Activated CD4-positive, CD25-positive, alpha-beta regulatory T cell treated with anti-CD3 and anti-CD28 coated beads, Interleukin-2, amount 50 U/mL, for 24 hours (primary cell): Measurements from ENCODE around the gene CAMKK1.
A peak's percentile ranks its signal among the peaks of the same experiment; 100 is the strongest.
"Not testable (repeated sequence)": the region's sequence is repeated elsewhere in the genome, so short reads cannot be mapped to it uniquely, and the experiment has no call there.

Source experiments
- ATAC-seq, 2 donors: fragments of 150-1000 bp; cut with Tn5 transposase; one replicate each; pipeline ENCODE4 v1.10.0; 2021; ENCODE audit warnings: mild to moderate bottlenecking in 1 of 2, moderate library complexity in 1 of 2

Gene CAMKK1

GRCh38 chr17:3875317-3875716 is 17.5 kb downstream of the CAMKK1 start:
- no peak for ATAC-seq

- ATAC-seq: no peak
These were observed 19.0 kb downstream of the CAMKK1 start for GRCh38 chr17:3873862-3874261.

- ATAC-seq: no peak
These were observed 22.0 kb downstream of the CAMKK1 start for GRCh38 chr17:3870871-3871306.

- ATAC-seq: no peak
These were observed 25.2 kb downstream of the CAMKK1 start for GRCh38 chr17:3867606-3868005.

GRCh38 chr17:3867106-3867505 is 25.7 kb downstream of the CAMKK1 start:
- no peak for ATAC-seq

- no peak for ATAC-seq
These were observed 26.6 kb downstream of the CAMKK1 start for GRCh38 chr17:3866276-3866675.

GRCh38 chr17:3865176-3865575 is 27.7 kb downstream of the CAMKK1 start:
- no peak for ATAC-seq

GRCh38 chr17:3864534-3864933 is 28.3 kb downstream of the CAMKK1 start:
- ATAC-seq: no peak

- ATAC-seq: no peak
These were observed 30.8 kb downstream of the CAMKK1 start for GRCh38 chr17:3861761-3862681.

GRCh38 chr17:3860939-3861700 is 31.7 kb downstream of the CAMKK1 start:
- ATAC-seq: no peak

- ATAC-seq: no peak
These were observed 32.9 kb downstream of the CAMKK1 start for GRCh38 chr17:3859940-3860339.

- no peak for ATAC-seq
These were observed 35.4 kb downstream of the CAMKK1 start for GRCh38 chr17:3857261-3858105.

GRCh38 chr17:3854204-3854603 is 38.6 kb downstream of the CAMKK1 start:
- ATAC-seq: not testable (repeated sequence)

GRCh38 chr17:3852561-3852960 is 40.3 kb downstream of the CAMKK1 start:
- no peak for ATAC-seq

GRCh38 chr17:3851461-3852100 is 41.3 kb downstream of the CAMKK1 start:
- no peak for ATAC-seq

- ATAC-seq: no peak
These were observed 44.5 kb downstream of the CAMKK1 start for GRCh38 chr17:3848229-3848835.

GRCh38 chr17:3847165-3847670 is 45.6 kb downstream of the CAMKK1 start:
- no peak for ATAC-seq

- no peak for ATAC-seq
These were observed 46.3 kb downstream of the CAMKK1 start for GRCh38 chr17:3846437-3847164.

GRCh38 chr17:3845621-3846436 is 47.0 kb downstream of the CAMKK1 start, which contains the start of gene NCBP3:
TSS of gene NCBP3 (minus strand) at chr17:3846246. CDS start at chr17:3846223, 23 bp downstream.
- ATAC-seq: peak; percentile 96 to 98

GRCh38 chr17:3845291-3845620 is 47.6 kb downstream of the CAMKK1 start:
- ATAC-seq: peak; percentile 49 to 52
